ENCODE data around the gene CELF5.

- TF ChIP-seq, protein P1, sequence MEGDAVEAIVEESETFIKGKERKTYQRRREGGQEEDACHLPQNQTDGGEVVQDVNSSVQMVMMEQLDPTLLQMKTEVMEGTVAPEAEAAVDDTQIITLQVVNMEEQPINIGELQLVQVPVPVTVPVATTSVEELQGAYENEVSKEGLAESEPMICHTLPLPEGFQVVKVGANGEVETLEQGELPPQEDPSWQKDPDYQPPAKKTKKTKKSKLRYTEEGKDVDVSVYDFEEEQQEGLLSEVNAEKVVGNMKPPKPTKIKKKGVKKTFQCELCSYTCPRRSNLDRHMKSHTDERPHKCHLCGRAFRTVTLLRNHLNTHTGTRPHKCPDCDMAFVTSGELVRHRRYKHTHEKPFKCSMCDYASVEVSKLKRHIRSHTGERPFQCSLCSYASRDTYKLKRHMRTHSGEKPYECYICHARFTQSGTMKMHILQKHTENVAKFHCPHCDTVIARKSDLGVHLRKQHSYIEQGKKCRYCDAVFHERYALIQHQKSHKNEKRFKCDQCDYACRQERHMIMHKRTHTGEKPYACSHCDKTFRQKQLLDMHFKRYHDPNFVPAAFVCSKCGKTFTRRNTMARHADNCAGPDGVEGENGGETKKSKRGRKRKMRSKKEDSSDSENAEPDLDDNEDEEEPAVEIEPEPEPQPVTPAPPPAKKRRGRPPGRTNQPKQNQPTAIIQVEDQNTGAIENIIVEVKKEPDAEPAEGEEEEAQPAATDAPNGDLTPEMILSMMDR (conservative IDR thresholded peaks at IDR 0.05; ENCODE audit: low read depth in 2 of 2): no peak
- no peak for TF ChIP-seq REST (IDR thresholded peaks at IDR 0.05; ENCODE audit: unreplicated experiment)
- no peak for TF ChIP-seq POLR2AphosphoS5 (IDR thresholded peaks at IDR 0.05; ENCODE audit: low read depth)
- no peak for TF ChIP-seq EZH2phosphoT487 (IDR thresholded peaks at IDR 0.05; ENCODE audit: unreplicated experiment)
- no peak for TF ChIP-seq CREB1 (CRISPR knock-in tag; IDR thresholded peaks at IDR 0.05; ENCODE audit: low read depth)
- TF ChIP-seq JUNB (IDR thresholded peaks at IDR 0.05; ENCODE audit: unreplicated experiment): no peak
- TF ChIP-seq EZH2 (IDR thresholded peaks at IDR 0.05; ENCODE audit: low read depth, unreplicated experiment): no peak
- TF ChIP-seq, protein P2, sequence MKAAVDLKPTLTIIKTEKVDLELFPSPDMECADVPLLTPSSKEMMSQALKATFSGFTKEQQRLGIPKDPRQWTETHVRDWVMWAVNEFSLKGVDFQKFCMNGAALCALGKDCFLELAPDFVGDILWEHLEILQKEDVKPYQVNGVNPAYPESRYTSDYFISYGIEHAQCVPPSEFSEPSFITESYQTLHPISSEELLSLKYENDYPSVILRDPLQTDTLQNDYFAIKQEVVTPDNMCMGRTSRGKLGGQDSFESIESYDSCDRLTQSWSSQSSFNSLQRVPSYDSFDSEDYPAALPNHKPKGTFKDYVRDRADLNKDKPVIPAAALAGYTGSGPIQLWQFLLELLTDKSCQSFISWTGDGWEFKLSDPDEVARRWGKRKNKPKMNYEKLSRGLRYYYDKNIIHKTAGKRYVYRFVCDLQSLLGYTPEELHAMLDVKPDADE (IDR thresholded peaks at IDR 0.05): no peak
- TF ChIP-seq STAT1 (IDR thresholded peaks at IDR 0.05; ENCODE audit: unreplicated experiment): no peak
- TF ChIP-seq ZNF331 (CRISPR knock-in tag; IDR thresholded peaks at IDR 0.05; ENCODE audit: low read depth): no peak
- no peak for TF ChIP-seq ZNF114 (CRISPR knock-in tag; IDR thresholded peaks at IDR 0.05)
- no peak for TF ChIP-seq NANOG (IDR thresholded peaks at IDR 0.05; ENCODE audit: borderline replicate concordance)
- TF ChIP-seq, protein P3, sequence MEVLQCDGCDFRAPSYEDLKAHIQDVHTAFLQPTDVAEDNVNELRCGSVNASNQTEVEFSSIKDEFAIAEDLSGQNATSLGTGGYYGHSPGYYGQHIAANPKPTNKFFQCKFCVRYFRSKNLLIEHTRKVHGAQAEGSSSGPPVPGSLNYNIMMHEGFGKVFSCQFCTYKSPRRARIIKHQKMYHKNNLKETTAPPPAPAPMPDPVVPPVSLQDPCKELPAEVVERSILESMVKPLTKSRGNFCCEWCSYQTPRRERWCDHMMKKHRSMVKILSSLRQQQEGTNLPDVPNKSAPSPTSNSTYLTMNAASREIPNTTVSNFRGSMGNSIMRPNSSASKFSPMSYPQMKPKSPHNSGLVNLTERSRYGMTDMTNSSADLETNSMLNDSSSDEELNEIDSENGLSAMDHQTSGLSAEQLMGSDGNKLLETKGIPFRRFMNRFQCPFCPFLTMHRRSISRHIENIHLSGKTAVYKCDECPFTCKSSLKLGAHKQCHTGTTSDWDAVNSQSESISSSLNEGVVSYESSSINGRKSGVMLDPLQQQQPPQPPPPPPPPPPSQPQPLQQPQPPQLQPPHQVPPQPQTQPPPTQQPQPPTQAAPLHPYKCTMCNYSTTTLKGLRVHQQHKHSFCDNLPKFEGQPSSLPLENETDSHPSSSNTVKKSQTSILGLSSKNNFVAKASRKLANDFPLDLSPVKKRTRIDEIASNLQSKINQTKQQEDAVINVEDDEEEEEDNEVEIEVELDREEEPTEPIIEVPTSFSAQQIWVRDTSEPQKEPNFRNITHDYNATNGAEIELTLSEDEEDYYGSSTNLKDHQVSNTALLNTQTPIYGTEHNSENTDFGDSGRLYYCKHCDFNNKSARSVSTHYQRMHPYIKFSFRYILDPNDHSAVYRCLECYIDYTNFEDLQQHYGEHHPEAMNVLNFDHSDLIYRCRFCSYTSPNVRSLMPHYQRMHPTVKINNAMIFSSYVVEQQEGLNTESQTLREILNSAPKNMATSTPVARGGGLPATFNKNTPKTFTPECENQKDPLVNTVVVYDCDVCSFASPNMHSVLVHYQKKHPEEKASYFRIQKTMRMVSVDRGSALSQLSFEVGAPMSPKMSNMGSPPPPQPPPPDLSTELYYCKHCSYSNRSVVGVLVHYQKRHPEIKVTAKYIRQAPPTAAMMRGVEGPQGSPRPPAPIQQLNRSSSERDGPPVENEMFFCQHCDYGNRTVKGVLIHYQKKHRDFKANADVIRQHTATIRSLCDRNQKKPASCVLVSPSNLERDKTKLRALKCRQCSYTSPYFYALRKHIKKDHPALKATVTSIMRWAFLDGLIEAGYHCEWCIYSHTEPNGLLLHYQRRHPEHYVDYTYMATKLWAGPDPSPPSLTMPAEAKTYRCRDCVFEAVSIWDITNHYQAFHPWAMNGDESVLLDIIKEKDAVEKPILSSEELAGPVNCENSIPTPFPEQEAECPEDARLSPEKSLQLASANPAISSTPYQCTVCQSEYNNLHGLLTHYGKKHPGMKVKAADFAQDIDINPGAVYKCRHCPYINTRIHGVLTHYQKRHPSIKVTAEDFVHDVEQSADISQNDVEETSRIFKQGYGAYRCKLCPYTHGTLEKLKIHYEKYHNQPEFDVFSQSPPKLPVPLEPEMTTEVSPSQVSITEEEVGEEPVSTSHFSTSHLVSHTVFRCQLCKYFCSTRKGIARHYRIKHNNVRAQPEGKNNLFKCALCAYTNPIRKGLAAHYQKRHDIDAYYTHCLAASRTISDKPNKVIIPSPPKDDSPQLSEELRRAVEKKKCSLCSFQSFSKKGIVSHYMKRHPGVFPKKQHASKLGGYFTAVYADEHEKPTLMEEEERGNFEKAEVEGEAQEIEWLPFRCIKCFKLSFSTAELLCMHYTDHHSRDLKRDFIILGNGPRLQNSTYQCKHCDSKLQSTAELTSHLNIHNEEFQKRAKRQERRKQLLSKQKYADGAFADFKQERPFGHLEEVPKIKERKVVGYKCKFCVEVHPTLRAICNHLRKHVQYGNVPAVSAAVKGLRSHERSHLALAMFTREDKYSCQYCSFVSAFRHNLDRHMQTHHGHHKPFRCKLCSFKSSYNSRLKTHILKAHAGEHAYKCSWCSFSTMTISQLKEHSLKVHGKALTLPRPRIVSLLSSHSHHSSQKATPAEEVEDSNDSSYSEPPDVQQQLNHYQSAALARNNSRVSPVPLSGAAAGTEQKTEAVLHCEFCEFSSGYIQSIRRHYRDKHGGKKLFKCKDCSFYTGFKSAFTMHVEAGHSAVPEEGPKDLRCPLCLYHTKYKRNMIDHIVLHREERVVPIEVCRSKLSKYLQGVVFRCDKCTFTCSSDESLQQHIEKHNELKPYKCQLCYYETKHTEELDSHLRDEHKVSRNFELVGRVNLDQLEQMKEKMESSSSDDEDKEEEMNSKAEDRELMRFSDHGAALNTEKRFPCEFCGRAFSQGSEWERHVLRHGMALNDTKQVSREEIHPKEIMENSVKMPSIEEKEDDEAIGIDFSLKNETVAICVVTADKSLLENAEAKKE (CRISPR knock-in tag; IDR thresholded peaks at IDR 0.05): no peak
These were observed 85.8 kb downstream of the CELF5 start for GRCh38 chr19:3310280-3310679.

All from GM23338 (cell line).